Upper lobe of right lung (tissue), 1 donor: ENCODE measurements around the gene CD3G. TPM values are rescaled to one million over a fixed set of nuclear protein-coding genes. Genes with fewer than 3 reads are reported as not detected.

Source experiments
- ATAC-seq: fragments of 200-7000 bp; cut with Tn5 transposase; one replicate; pipeline ENCODE4 v1.9.1; 2020; ENCODE audit warnings: mild to moderate bottlenecking, moderate library complexity
- DNase-seq: peaks from one replicate; pipeline ENCODE4 v3.0.0-alpha.2; 2020
- H3K27ac ChIP-seq: fragments of 200-600 bp; one replicate; pipeline ENCODE4 v1.8.0; 2022
- H3K27me3 ChIP-seq: fragments of 200-600 bp; one replicate; pipeline ENCODE4 v1.8.0; 2022; ENCODE audit warnings: mild to moderate bottlenecking
- H3K36me3 ChIP-seq: fragments of 200-600 bp; one replicate; pipeline ENCODE4 v1.8.0; 2022
- H3K4me1 ChIP-seq: fragments of 200-600 bp; one replicate; pipeline ENCODE4 v1.8.0; 2022
- H3K4me3 ChIP-seq: fragments of 200-600 bp; one replicate; pipeline ENCODE4 v1.8.0; 2022; ENCODE audit warnings: mild to moderate bottlenecking
- H3K9me3 ChIP-seq: fragments of 200-600 bp; one replicate; pipeline ENCODE4 v1.8.0; 2022
- CTCF ChIP-seq: fragments of 200-600 bp; IDR thresholded peaks from one replicate; pipeline ENCODE4 v1.8.0; 2022; ENCODE audit warnings: antibody characterized with exemption
- intact Hi-C: fragments of 100-400 bp; cut with DNase I; formaldehyde crosslinking; loops from one replicate; pipeline ENCODE4 v1.11.0; 2022
- total RNA-seq: library from RNA; stranded (reverse); fragmentation: NEBNext Ultra II Directional; extraction: Animal tissue kit (Norgen Biotek cat#: 25700); gene quantifications from one replicate; pipeline ENCODE4 v1.2.1, GENCODE V29; 2021
- donor health status: DM: no; HTN: yes; CAD: no; lungs with severe emphysema.

CD3G gene
- total RNA-seq, 1 donor from 2014 or later = 6.5 TPM

- no peak for ATAC-seq
- H3K27me3 ChIP-seq = no peaks in the 10 kb centered on the region
- DNase-seq = no peak
- H3K4me3 ChIP-seq = no peak overlapping the region
- intact Hi-C loops = loop anchor here (10.0 kb wide), 1 partner anchor 114 kb away; no protein-coding TSS in a partner anchor
- TF ChIP-seq CTCF = no peak
- no peaks in the 10 kb centered on the region for H3K9me3 ChIP-seq
- H3K27ac ChIP-seq = no peak overlapping the region
- no peaks in the 10 kb centered on the region for H3K4me1 ChIP-seq
- peaks cover 96% of the 10 kb centered on the region for H3K36me3 ChIP-seq
These were observed 36.4 kb downstream of the CD3G start for GRCh38 chr11:118380571-118380970.

GRCh38 chr11:118382954-118383353 is 38.8 kb downstream of the CD3G start:
- no peak overlapping the region for H3K4me3 ChIP-seq
- H3K27ac ChIP-seq = no peak overlapping the region
- no peaks in the 10 kb centered on the region for H3K4me1 ChIP-seq
- no peaks in the 10 kb centered on the region for H3K27me3 ChIP-seq
- H3K36me3 ChIP-seq = peaks cover 98% of the 10 kb centered on the region
- H3K9me3 ChIP-seq = no peaks in the 10 kb centered on the region
- no peak for ATAC-seq
- no peak for TF ChIP-seq CTCF
- intact Hi-C loops = loop anchor here (10.0 kb wide), 1 partner anchor 112 kb away; no protein-coding TSS in a partner anchor
- no peak for DNase-seq

GRCh38 chr11:118383657-118384056 is 39.5 kb downstream of the CD3G start:
- DNase-seq (no peak), ATAC-seq (no peak)
- H3K27me3 ChIP-seq = no peaks in the 10 kb centered on the region
- peaks cover 98% of the 10 kb centered on the region for H3K36me3 ChIP-seq
- intact Hi-C loops = loop anchor here (10.0 kb wide), 1 partner anchor 111 kb away; no protein-coding TSS in a partner anchor
- no peak for TF ChIP-seq CTCF
- no peak overlapping the region for H3K4me3 ChIP-seq
- no peak overlapping the region for H3K27ac ChIP-seq
- no peaks in the 10 kb centered on the region for H3K9me3 ChIP-seq
- H3K4me1 ChIP-seq = no peaks in the 10 kb centered on the region

GRCh38 chr11:118396097-118396501 is 52.0 kb downstream of the CD3G start:
- no peak overlapping the region for H3K27ac ChIP-seq
- no peak overlapping the region for H3K4me3 ChIP-seq
- intact Hi-C loops = no loop called here
- ATAC-seq (no peak), DNase-seq (no peak)
- no peak for TF ChIP-seq CTCF
- H3K27me3 ChIP-seq = no peaks in the 10 kb centered on the region
- H3K36me3 ChIP-seq = peaks cover 73% of the 10 kb centered on the region
- no peaks in the 10 kb centered on the region for H3K9me3 ChIP-seq
- no peaks in the 10 kb centered on the region for H3K4me1 ChIP-seq

GRCh38 chr11:118397448-118397847 is 53.3 kb downstream of the CD3G start:
- no peaks in the 10 kb centered on the region for H3K27me3 ChIP-seq
- intact Hi-C loops = no loop called here
- peaks cover 60% of the 10 kb centered on the region for H3K36me3 ChIP-seq
- H3K4me3 ChIP-seq = no peak overlapping the region
- TF ChIP-seq CTCF = no peak
- H3K4me1 ChIP-seq = peaks cover 1% of the 10 kb centered on the region
- H3K9me3 ChIP-seq = no peaks in the 10 kb centered on the region
- H3K27ac ChIP-seq = no peak overlapping the region
- DNase-seq (no peak), ATAC-seq (no peak)
